Thymus (tissue), 11 donors: ENCODE data around the gene PLA2G1B. TPM values are rescaled to one million over a fixed set of nuclear protein-coding genes. Genes with fewer than 3 reads are reported as not detected.

Experiments used
- DNase-seq, 9 donors: peaks; one replicate each; pipeline ENCODE4 v3.0.0-alpha.2; 2013; ENCODE audit warnings: low spot score in 9 of 9, low read depth in 6 of 9, missing footprints in 1 of 9
- H3K27ac ChIP-seq, 2 donors: one replicate each; pipeline ENCODE4 v1.5.1; 2013; ENCODE audit warnings: control low read depth in 1 of 2, low read depth in 1 of 2, low read length in 1 of 2, mild to moderate bottlenecking in 1 of 2, moderate library complexity in 1 of 2
- H3K27me3 ChIP-seq, 2 donors: one replicate each; pipeline ENCODE4 v1.5.1; 2013; ENCODE audit warnings: low read length in 1 of 2; ENCODE audit not compliant: control insufficient read depth in 2 of 2, insufficient read depth in 1 of 2
- H3K36me3 ChIP-seq, 2 donors: one replicate each; pipeline ENCODE4 v1.5.1; 2013; ENCODE audit warnings: low read length in 1 of 2, mild to moderate bottlenecking in 1 of 2, moderate library complexity in 1 of 2; ENCODE audit not compliant: control insufficient read depth in 2 of 2, insufficient read depth in 2 of 2
- H3K4me1 ChIP-seq, 2 donors: one replicate each; pipeline ENCODE4 v1.5.1; 2013; ENCODE audit warnings: low read length in 2 of 2; ENCODE audit not compliant: control insufficient read depth in 2 of 2, insufficient read depth in 2 of 2
- H3K4me3 ChIP-seq, 2 donors: one replicate each; pipeline ENCODE4 v1.5.1; 2013; ENCODE audit warnings: low read length in 2 of 2, control low read depth in 1 of 2, mild to moderate bottlenecking in 1 of 2
- H3K9me3 ChIP-seq, 2 donors: one replicate each; pipeline ENCODE4 v1.5.1; 2013; ENCODE audit warnings: low read length in 1 of 2, mild to moderate bottlenecking in 1 of 2; ENCODE audit not compliant: control insufficient read depth in 2 of 2, insufficient read depth in 1 of 2
- WGBS: extraction: QIAGEN DNeasy Blood & Tissue Kit; methylation state at CpG from one replicate; pipeline ENCODE4 v1.1.7; 2013; 5-methylcytosine and 5-hydroxymethylcytosine counted together
- polyA plus RNA-seq: library from polyadenylated mRNA; stranded (reverse); fragments of 200-250 nt; gene quantifications from one replicate; pipeline ENCODE4 v1.2.3, GENCODE V29; 2013
- total RNA-seq: library from RNA; stranded (reverse); fragments of 120-200 nt; gene quantifications from one replicate; pipeline ENCODE4 v1.2.4, GENCODE V29; 2013
- donor health status: healthy.

Gene PLA2G1B
- total and polyA plus RNA-seq, 2 donors: 0.09 to 1.5 TPM

DNA sequence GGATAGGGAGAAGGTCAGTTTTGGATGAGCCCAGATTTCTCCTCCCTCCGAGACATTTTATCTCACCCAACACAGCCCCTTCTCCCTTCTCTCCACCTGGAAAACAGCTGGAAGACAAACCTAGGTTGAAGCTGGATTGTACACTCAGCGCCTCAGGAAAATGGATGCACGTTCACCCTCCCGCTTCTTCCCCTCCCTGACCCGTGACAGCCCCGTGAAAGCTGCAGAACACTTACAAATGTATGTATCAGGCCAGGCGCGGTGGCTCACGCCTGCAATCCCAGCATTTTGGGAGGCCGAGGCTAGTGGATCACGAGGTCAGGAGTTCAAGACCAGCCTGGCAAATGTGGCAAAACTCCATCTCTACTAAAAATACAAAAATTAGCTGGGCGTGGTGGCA, 40.1 kb downstream of the PLA2G1B start:
- Histone ChIP-seq H3K27me3 (peaks cover 0 to 3% of the 10 kb centered on the region in 2 donors), H3K9me3 (peaks cover 0 to 3% of the 10 kb centered on the region in 2 donors), H3K4me3 (no peak overlapping the region), H3K27ac (no peak overlapping the region), H3K4me1 (peaks cover 4 to 24% of the 10 kb centered on the region in 2 donors), H3K36me3 (no peaks in the 10 kb centered on the region)
- 94% methylated on average over 12 of the region's 12 CpGs for WGBS
- no peak for DNase-seq

DNA sequence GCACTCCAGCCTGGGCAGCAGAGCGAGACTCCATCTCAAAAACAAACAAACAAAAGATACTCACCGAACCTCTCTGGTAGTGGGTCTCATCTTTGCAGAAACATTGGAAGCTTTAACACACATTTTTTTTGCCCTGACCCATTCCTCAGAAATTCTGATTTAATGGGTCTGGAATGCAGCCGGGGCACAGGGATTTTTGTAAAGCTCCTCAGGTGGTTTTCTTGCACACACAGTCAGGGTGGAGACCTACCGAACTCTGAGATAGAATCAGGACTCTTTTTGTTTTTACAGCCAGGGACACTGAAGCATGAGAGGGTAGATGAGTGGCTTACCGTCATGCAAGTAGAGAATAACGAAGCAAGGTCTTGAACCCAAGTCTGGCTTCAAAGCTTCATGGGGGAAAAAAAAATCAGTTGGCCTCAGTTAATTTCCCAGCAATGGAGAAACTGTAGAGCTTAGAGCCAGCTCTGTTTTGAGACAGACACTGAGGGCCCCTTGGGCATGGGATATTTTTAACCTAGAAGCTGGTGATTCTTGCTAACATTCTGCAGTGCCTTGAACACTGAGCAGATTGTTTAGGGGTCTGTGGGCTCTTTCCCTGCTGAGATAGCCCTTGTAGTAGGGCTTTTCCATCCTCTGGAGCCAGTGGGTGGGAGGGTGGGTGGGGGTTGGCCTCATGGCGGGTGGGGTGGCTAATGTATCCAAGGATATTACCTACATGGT, 40.6 kb downstream of the PLA2G1B start:
- WGBS: 95% methylated on average over 7 of the region's 7 CpGs
- Histone ChIP-seq H3K9me3 (no peaks in the 10 kb centered on the region), H3K36me3 (no peaks in the 10 kb centered on the region), H3K4me1 (peaks cover 4 to 18% of the 10 kb centered on the region in 2 donors), H3K27me3 (peaks cover 0 to 3% of the 10 kb centered on the region in 2 donors), H3K4me3 (no peak overlapping the region), H3K27ac (no peak overlapping the region)
- no peak for DNase-seq

DNA sequence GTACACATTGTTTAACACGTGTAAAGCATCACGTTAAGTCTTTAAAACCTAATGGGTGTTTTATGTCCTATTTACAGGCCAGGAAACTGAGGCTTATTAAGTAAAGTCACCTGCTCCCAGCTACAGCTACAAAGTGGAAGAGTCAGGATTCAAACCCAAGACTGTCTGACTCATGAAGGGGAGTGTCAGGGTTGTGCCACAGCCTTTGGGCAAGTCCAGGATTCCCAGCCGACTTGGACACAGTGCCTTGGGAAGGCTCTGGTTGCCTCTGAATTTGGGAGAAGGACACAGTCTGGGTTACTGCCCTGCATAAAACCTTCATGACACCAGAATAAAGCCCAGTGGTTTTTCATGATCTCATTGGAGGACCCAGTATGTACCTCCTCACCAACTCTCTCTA, 43.2 kb downstream of the PLA2G1B start:
- no peak for DNase-seq
- no peaks in the 10 kb centered on the region for H3K27me3 ChIP-seq
- peaks cover 0 to 2% of the 10 kb centered on the region in 2 donors for H3K4me1 ChIP-seq
- WGBS: 96% methylated on average over 3 of the region's 3 CpGs
- H3K9me3 ChIP-seq: no peaks in the 10 kb centered on the region
- H3K27ac ChIP-seq: no peak overlapping the region
- H3K4me3 ChIP-seq: no peak overlapping the region
- no peaks in the 10 kb centered on the region for H3K36me3 ChIP-seq

DNA sequence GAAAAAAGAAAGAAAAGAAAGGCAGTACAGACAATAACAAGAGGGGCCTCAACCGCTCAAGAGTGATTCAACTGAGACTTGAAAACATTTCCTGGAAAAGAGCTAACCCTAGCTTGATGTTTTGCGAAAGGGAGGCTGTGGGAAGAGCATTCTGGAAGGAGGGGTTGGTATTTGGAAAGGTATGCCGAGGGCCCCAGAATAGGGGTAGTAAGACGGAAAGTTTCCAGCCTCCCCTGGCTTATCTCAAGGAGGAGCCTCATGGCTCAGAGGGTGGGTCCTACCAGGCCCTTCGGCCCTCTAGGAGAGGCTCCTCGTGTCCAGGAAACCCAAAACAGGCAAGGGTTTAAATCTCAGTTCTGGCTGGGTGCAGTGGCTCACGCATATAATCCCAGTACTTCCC, 44.3 kb downstream of the PLA2G1B start:
- H3K27me3 ChIP-seq: no peaks in the 10 kb centered on the region
- no peak overlapping the region for H3K27ac ChIP-seq
- H3K9me3 ChIP-seq: peaks cover 0 to 5% of the 10 kb centered on the region in 2 donors
- H3K36me3 ChIP-seq: no peaks in the 10 kb centered on the region
- 94% methylated on average over 7 of the region's 7 CpGs for WGBS
- no peak for DNase-seq
- no peak overlapping the region for H3K4me3 ChIP-seq
- H3K4me1 ChIP-seq: peaks cover 0 to 2% of the 10 kb centered on the region in 2 donors

DNA sequence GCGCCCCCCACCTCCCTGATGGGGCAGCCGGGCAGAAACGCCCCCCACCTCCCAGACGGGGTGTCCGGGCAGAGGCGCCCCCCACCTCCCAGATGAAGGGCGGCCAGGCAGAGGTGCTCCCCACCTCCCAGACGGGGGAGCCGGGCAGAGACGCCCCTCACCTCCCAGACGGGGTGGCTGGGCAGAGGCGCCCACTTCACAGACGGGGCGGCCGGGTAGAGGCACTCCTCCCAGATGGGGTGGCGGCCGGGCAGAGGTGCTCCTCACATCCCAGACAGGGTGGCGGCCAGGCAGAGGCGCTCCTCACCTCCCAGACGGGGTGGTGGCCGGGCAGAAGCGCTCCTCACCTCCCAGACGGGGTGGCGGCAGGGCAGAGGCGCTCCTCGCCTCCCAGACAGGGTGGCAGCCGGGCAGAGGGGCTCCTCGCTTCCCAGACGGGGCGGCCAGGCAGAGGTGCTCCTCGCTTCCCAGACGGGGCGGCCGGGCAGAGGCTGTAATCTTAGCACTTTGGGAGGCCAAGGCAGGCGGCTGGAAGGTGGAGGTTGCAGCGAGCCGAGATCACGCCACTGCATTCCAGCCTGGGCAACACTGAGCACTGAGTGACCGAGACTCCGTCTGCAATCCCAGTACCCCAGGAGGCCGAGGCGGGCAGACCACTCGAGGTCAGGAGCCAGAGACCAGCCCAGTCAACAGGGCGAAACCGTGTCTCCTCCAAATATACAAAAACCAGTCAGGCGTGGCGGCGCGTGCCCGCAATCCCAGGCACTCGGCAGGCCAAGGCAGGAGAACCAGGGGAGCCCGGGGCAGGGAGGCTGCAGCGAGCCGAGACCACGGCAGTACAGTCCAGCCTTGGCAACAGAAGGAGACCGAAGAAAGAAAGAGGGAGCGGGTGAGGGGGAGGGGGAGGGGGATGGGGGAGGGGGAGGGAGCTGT, 49.2 kb downstream of the PLA2G1B start:
- H3K27me3 ChIP-seq: no peaks in the 10 kb centered on the region
- H3K4me1 ChIP-seq: no peaks in the 10 kb centered on the region
- H3K9me3 ChIP-seq: peaks cover 0 to 9% of the 10 kb centered on the region in 2 donors
- no peak for DNase-seq
- H3K4me3 ChIP-seq: no peak overlapping the region
- H3K27ac ChIP-seq: no peak overlapping the region
- WGBS: 98% methylated on average over 56 of the region's 57 CpGs
- no peaks in the 10 kb centered on the region for H3K36me3 ChIP-seq

DNA sequence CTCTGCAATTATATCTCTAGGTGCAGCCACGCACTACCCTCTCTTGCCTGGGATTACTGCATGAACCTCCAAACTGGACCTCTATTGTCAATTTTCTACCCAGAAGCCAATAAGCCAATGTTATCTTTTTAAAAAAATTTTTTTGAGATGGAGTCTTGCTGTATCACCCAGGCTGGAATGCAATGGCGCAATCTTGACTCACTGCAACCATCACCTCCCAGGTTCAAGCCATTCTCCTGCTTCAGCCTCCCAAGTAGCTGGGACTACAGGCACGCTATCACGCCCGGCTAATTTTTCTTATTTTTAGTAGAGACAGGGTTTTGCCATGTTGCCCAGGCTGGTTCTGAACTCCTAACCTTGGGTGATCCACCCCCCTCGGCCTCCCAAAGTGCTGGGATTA, 50.8 kb downstream of the PLA2G1B start:
- Histone ChIP-seq H3K9me3 (peaks cover 0 to 9% of the 10 kb centered on the region in 2 donors), H3K4me1 (no peaks in the 10 kb centered on the region), H3K36me3 (no peaks in the 10 kb centered on the region), H3K4me3 (no peak overlapping the region), H3K27me3 (no peaks in the 10 kb centered on the region), H3K27ac (no peak overlapping the region)
- no peak for DNase-seq
- WGBS: 97% methylated on average over 6 of the region's 6 CpGs

Other genes with a start within 250 kb of the PLA2G1B start
- gene RAB35, start 211.0 kb downstream of the PLA2G1B start, total RNA-seq: 32.2 TPM
- 37.5 TPM for gene RAB35, start 211.0 kb downstream of the PLA2G1B start, polyA plus RNA-seq
- gene GCN1, start 133.1 kb downstream of the PLA2G1B start, total RNA-seq: 34.5 TPM
- 22.4 TPM for gene GCN1, start 133.1 kb downstream of the PLA2G1B start, polyA plus RNA-seq
- 3,220 TPM for gene RPLP0, start 126.7 kb downstream of the PLA2G1B start, total RNA-seq
- gene RPLP0, start 126.7 kb downstream of the PLA2G1B start, polyA plus RNA-seq: 2,741 TPM
- gene PXN, start 62.0 kb downstream of the PLA2G1B start, total RNA-seq: 7.2 TPM
- gene PXN, start 62.0 kb downstream of the PLA2G1B start, polyA plus RNA-seq: 112 TPM
- 19,743 TPM for gene RNU4-2, start 35.9 kb downstream of the PLA2G1B start, total RNA-seq
- not detected for gene RNU4-2, start 35.9 kb downstream of the PLA2G1B start, polyA plus RNA-seq
- gene RNU4-1, start 34.5 kb downstream of the PLA2G1B start, total RNA-seq: 7,767 TPM
- gene RNU4-1, start 34.5 kb downstream of the PLA2G1B start, polyA plus RNA-seq: not detected
- 2.8 TPM for gene SIRT4, start 25.5 kb downstream of the PLA2G1B start, total RNA-seq
- 2.8 TPM for gene SIRT4, start 25.5 kb downstream of the PLA2G1B start, polyA plus RNA-seq
- gene MSI1, start 41.4 kb upstream of the PLA2G1B start, total RNA-seq: 0.05 TPM
- gene MSI1, start 41.4 kb upstream of the PLA2G1B start, polyA plus RNA-seq: 0.25 TPM
- gene COX6A1, start 110.3 kb upstream of the PLA2G1B start, total RNA-seq: 443 TPM
- 494 TPM for gene COX6A1, start 110.3 kb upstream of the PLA2G1B start, polyA plus RNA-seq
- gene TRIAP1, start 118.6 kb upstream of the PLA2G1B start, total RNA-seq: 34.8 TPM
- 50.3 TPM for gene TRIAP1, start 118.6 kb upstream of the PLA2G1B start, polyA plus RNA-seq
- 22.8 TPM for gene GATC, start 118.7 kb upstream of the PLA2G1B start, total RNA-seq
- 14.4 TPM for gene GATC, start 118.7 kb upstream of the PLA2G1B start, polyA plus RNA-seq
- gene SRSF9, start 142.0 kb upstream of the PLA2G1B start, total RNA-seq: 152 TPM
- gene SRSF9, start 142.0 kb upstream of the PLA2G1B start, polyA plus RNA-seq: 178 TPM
- 248 TPM for gene DYNLL1, start 168.3 kb upstream of the PLA2G1B start, total RNA-seq
- gene DYNLL1, start 168.3 kb upstream of the PLA2G1B start, polyA plus RNA-seq: 410 TPM
- 32.6 TPM for gene COQ5, start 201.4 kb upstream of the PLA2G1B start, total RNA-seq
- 47.5 TPM for gene COQ5, start 201.4 kb upstream of the PLA2G1B start, polyA plus RNA-seq
- 44.8 TPM for gene RNF10, start 206.6 kb upstream of the PLA2G1B start, total RNA-seq
- 165 TPM for gene RNF10, start 206.6 kb upstream of the PLA2G1B start, polyA plus RNA-seq